OCI-LY1 (cell line): ENCODE measurements around the gene SLAMF6.
"Not testable (repeated sequence)": the region's sequence is repeated elsewhere in the genome, so short reads cannot be mapped to it uniquely, and the experiment has no call there.

ENCODE experiments used
- CTCF ChIP-seq: fragments of 200-600 bp; sonication (generic), shearing (Covaris generic); IDR thresholded peaks from 2 replicates; pipeline ENCODE4 v1.5.1; 2017; ENCODE audit warnings: mild to moderate bottlenecking, antibody characterized with exemption, low read length, moderate library complexity, mixed read lengths
- EZH2 ChIP-seq: fragments of 200-600 bp; sonication (generic), shearing (Covaris generic); IDR thresholded peaks from 2 replicates; pipeline ENCODE4 v1.8.0; 2017; ENCODE audit warnings: borderline replicate concordance, mixed run types, mild to moderate bottlenecking, antibody characterized with exemption, low read length, moderate library complexity, mixed read lengths

GRCh38 chr1:160480781-160481180 is 42.3 kb downstream of the SLAMF6 start:
- TF ChIP-seq CTCF, EZH2: not testable (repeated sequence)
